PC-3 (cell line): ENCODE data around the gene DNAH9. TPM values are rescaled to one million over a fixed set of nuclear protein-coding genes. Genes with fewer than 3 reads are reported as not detected.
A peak's percentile ranks its signal among the peaks of the same experiment; 100 is the strongest.

Experiments used
- ATAC-seq: fragments of 200-7000 bp; cut with Tn5 transposase; 2 replicates; pipeline ENCODE4 v1.9.1; 2020; ENCODE audit warnings: mild to moderate bottlenecking, moderate library complexity
- BruUV-seq: library from RNA; stranded (reverse); fragments of 400-500 nt; replicated peaks from 2 replicates; lab custom pipeline; 2021; lab: Mats Ljungman, UMichigan
- CTCF ChIA-PET: fragments of 300-600 bp; sonication (Branson Sonifier 250); formaldehyde crosslinking; loops from one replicate; lab custom pipeline; 2022; ENCODE audit warnings: antibody characterized with exemption; lab: Charles Lee
- POLR2A ChIA-PET: fragments of 300-600 bp; sonication (Branson Sonifier 250); formaldehyde crosslinking; loops from one replicate; lab custom pipeline; 2022; ENCODE audit warnings: antibody characterized with exemption; ENCODE audit not compliant: unreplicated experiment; lab: Charles Lee
- DNase-seq: peaks from one replicate; pipeline ENCODE4 v3.0.0-alpha.2; 2015
- H2AFZ ChIP-seq: fragments of 300-600 bp; sonication (generic); 2 replicates; pipeline ENCODE4 v1.6.0; 2016; ENCODE audit warnings: antibody characterized with exemption, low read length
- H3F3A ChIP-seq: fragments of 300-600 bp; sonication (generic); one replicate; pipeline ENCODE4 v1.6.0; 2017; ENCODE audit warnings: antibody characterized with exemption, low read length, control low read depth, mild to moderate bottlenecking; ENCODE audit not compliant: unreplicated experiment
- H3K27ac ChIP-seq: fragments of 300-600 bp; sonication (generic); 2 replicates; pipeline ENCODE4 v1.5.1; 2016; ENCODE audit warnings: mild to moderate bottlenecking, low read length
- H3K27me3 ChIP-seq: fragments of 300-600 bp; sonication (generic); 2 replicates; pipeline ENCODE4 v1.6.1; 2016; ENCODE audit warnings: low read length, mixed read lengths
- H3K36me3 ChIP-seq: fragments of 300-600 bp; sonication (generic); 2 replicates; pipeline ENCODE4 v1.6.1; 2016; ENCODE audit warnings: low read depth, mixed run types, low read length, mixed read lengths
- H3K4me1 ChIP-seq: fragments of 300-600 bp; sonication (generic); 2 replicates; pipeline ENCODE4 v1.5.1; 2016; ENCODE audit warnings: low read length; ENCODE audit not compliant: insufficient read depth
- H3K4me2 ChIP-seq: fragments of 300-600 bp; sonication (generic); 2 replicates; pipeline ENCODE4 v1.6.0; 2016; ENCODE audit warnings: low read length
- H3K4me3 ChIP-seq: fragments of 300-600 bp; sonication (generic); 2 replicates; pipeline ENCODE4 v1.5.1; 2016; ENCODE audit warnings: mild to moderate bottlenecking, low read length, mixed read lengths
- H3K79me2 ChIP-seq: fragments of 300-600 bp; sonication (generic); 2 replicates; pipeline ENCODE4 v1.6.1; 2017; ENCODE audit warnings: low read length, mixed read lengths
- H3K9ac ChIP-seq: fragments of 300-600 bp; sonication (generic); 2 replicates; pipeline ENCODE4 v1.6.0; 2016; ENCODE audit warnings: mild to moderate bottlenecking, low read length
- H3K9me2 ChIP-seq: fragments of 300-600 bp; sonication (generic); replicated peaks from 2 replicates; pipeline ENCODE4 v1.6.1; 2016; ENCODE audit warnings: mixed run types, low read length, mixed read lengths
- H3K9me3 ChIP-seq: fragments of 300-600 bp; sonication (generic); 2 replicates; pipeline ENCODE4 v1.6.1; 2016; ENCODE audit warnings: low read length, mixed read lengths
- H4K20me1 ChIP-seq: fragments of 300-600 bp; sonication (generic); 2 replicates; pipeline ENCODE4 v1.6.1; 2016; ENCODE audit warnings: low read length, mixed read lengths
- CTCF ChIP-seq: fragments of 300-600 bp; sonication (generic); conservative IDR thresholded peaks from 2 replicates; pipeline ENCODE4 v1.5.1; 2017; ENCODE audit warnings: antibody characterized with exemption, low read depth, mild to moderate bottlenecking, low read length
- EZH2 ChIP-seq: fragments of 300-600 bp; sonication (generic); IDR thresholded peaks from one replicate; pipeline ENCODE4 v1.6.1; 2017; ENCODE audit warnings: antibody characterized with exemption, mild to moderate bottlenecking, low read length; ENCODE audit not compliant: unreplicated experiment
- EZH2phosphoT487 ChIP-seq: fragments of 300-600 bp; sonication (generic); IDR thresholded peaks from 2 replicates; pipeline ENCODE4 v1.6.1; 2018; ENCODE audit warnings: mild to moderate bottlenecking, antibody characterized with exemption, low read length, borderline replicate concordance
- intact Hi-C: fragments of 100-400 bp; cut with micrococcal nuclease; formaldehyde crosslinking; loops from 2 replicates; pipeline ENCODE4 v1.9.0; 2023
- total RNA-seq: library from RNA; depleted of rRNA; stranded (reverse); fragments of >200 nt; gene quantifications from 2 replicates; pipeline ENCODE4 v1.2.3, GENCODE V29; 2014

Gene DNAH9
- total RNA-seq, 1 experiment from 2014 or later, result 0.11 TPM

GRCh38 chr17:11979795-11980194 lies 381.5 kb downstream of the DNAH9 start:
- Histone ChIP-seq H3K9me2 (no peaks in the 10 kb centered on the region), H2AFZ (no peak overlapping the region), H3K36me3 (0 out of 2 replicates have a peak, but pooled peaks cover 2% of the 10 kb centered on the region), H3K79me2 (no peaks in the 10 kb centered on the region), H3K4me2 (no peak overlapping the region), H3K9me3 (no peaks in the 10 kb centered on the region), H3K4me3 (no peak overlapping the region), H4K20me1 (no peaks in the 10 kb centered on the region), H3K9ac (no peak overlapping the region), H3F3A (no peaks in the 10 kb centered on the region), H3K4me1 (no peaks in the 10 kb centered on the region), H3K27me3 (no peaks in the 10 kb centered on the region), H3K27ac (no peak overlapping the region)
- DNase-seq (no peak), ATAC-seq (no peak)
- no TSS peak for BruUV-seq
- CTCF ChIA-PET, result no interaction called here
- intact Hi-C loops, result no loop called here
- TF ChIP-seq EZH2phosphoT487, result no peak
- TF ChIP-seq CTCF, result no peak
- TF ChIP-seq EZH2, result no peak
- POLR2A ChIA-PET, result no interaction called here

GRCh38 chr17:11980813-11981212 lies 382.5 kb downstream of the DNAH9 start:
- ATAC-seq (no peak), DNase-seq (peak; percentile 41)
- Histone ChIP-seq H3K9me2 (no peaks in the 10 kb centered on the region), H3K4me2 (no peak overlapping the region), H4K20me1 (no peaks in the 10 kb centered on the region), H3K4me3 (no peak overlapping the region), H3K27me3 (no peaks in the 10 kb centered on the region), H3K9ac (no peak overlapping the region), H3K9me3 (no peaks in the 10 kb centered on the region), H3K4me1 (no peaks in the 10 kb centered on the region), H2AFZ (no peak overlapping the region), H3K36me3 (0 out of 2 replicates have a peak, but pooled peaks cover 2% of the 10 kb centered on the region), H3K79me2 (no peaks in the 10 kb centered on the region), H3K27ac (no peak overlapping the region), H3F3A (no peaks in the 10 kb centered on the region)
- BruUV-seq, result no TSS peak
- intact Hi-C loops, result no loop called here
- CTCF ChIA-PET, result interaction anchor here (0.5 kb wide), 1 partner anchor 121 kb away, joined by 5 read pairs; no protein-coding TSS in a partner anchor
- POLR2A ChIA-PET, result interaction anchor here (0.6 kb wide), 1 partner anchor 25 kb away, joined by 7 read pairs; no protein-coding TSS in a partner anchor
- TF ChIP-seq EZH2phosphoT487, result no peak
- peak; percentile 75 for TF ChIP-seq CTCF
- TF ChIP-seq EZH2, result no peak

- Histone ChIP-seq H3K9ac (no peak overlapping the region), H3K36me3 (0 out of 2 replicates have a peak, but pooled peaks cover 2% of the 10 kb centered on the region), H3K27ac (no peak overlapping the region), H3K4me1 (no peaks in the 10 kb centered on the region), H3F3A (no peaks in the 10 kb centered on the region), H3K4me3 (no peak overlapping the region), H3K27me3 (no peaks in the 10 kb centered on the region), H3K79me2 (no peaks in the 10 kb centered on the region), H3K9me2 (no peaks in the 10 kb centered on the region), H3K4me2 (no peak overlapping the region), H4K20me1 (no peaks in the 10 kb centered on the region), H3K9me3 (no peaks in the 10 kb centered on the region), H2AFZ (no peak overlapping the region)
- ChIA-PET POLR2A (no interaction called here), CTCF (no interaction called here)
- DNase-seq (no peak), ATAC-seq (no peak)
- TF ChIP-seq EZH2 (no peak), CTCF (no peak), EZH2phosphoT487 (no peak)
- BruUV-seq, result no TSS peak
- intact Hi-C loops, result no loop called here
Measured at GRCh38 chr17:11981862-11982261, 383.6 kb downstream of the DNAH9 start.
